ENCODE data around the gene CD8B2. TPM values are rescaled to one million over a fixed set of nuclear protein-coding genes. Genes with fewer than 3 reads are reported as not detected.

The CD8B2 gene
- total and polyA plus RNA-seq, 4 donors, result 0.28 to 0.89 (median 0.49) TPM

Other genes with a start within 250 kb of the CD8B2 start
- gene RGPD3, start 19.0 kb upstream of the CD8B2 start, total RNA-seq, result under 1 TPM; 0.50 to 0.88 TPM
- gene RGPD3, start 19.0 kb upstream of the CD8B2 start, polyA plus RNA-seq (ENCODE audit: insufficient read length in 2 of 2), result under 1 TPM; 0.20 to 0.35 TPM

Data from spinal cord (tissue), 4 donors.